Measurements from ENCODE around the gene SLC24A2. TPM values are rescaled to one million over a fixed set of nuclear protein-coding genes. Genes with fewer than 3 reads are reported as not detected.

The SLC24A2 gene
- total RNA-seq, 1 experiment from 2014 or later, result not detected

DNA sequence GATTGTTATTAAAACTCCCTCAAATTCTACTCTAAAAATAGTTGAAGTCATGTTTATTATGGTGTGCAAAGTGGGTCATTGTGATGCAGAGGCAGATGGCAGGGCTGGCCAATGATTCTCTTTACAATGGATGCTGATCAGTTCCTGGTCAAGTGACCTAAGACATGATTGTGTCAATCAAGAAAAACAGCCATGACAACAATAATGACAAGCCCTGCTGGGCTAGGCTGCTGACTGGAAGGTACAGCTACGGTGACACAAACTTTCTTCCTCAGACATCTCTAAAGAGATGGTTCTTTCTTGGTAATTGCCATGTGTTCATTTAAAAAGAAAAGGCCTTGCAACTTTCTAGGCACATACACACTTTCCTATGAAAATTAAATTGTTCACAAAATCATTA, 3.6 kb downstream of the SLC24A2 start:
- ChIA-PET CTCF (no interaction called here), POLR2A (no interaction called here)
- BruUV-seq (replicated peaks), result no TSS peak
- no peaks in the 10 kb centered on the region for H3K27me3 ChIP-seq (ENCODE audit: control insufficient read depth, insufficient read depth, low read length)
- H3K9me3 ChIP-seq (ENCODE audit: control insufficient read depth, insufficient read depth, low read depth, low read length), result no peaks in the 10 kb centered on the region
- H3K4me1 ChIP-seq (ENCODE audit: control insufficient read depth, insufficient read depth, low read length), result no peaks in the 10 kb centered on the region
- no peaks in the 10 kb centered on the region for H3K36me3 ChIP-seq (ENCODE audit: control insufficient read depth, insufficient read depth, low read length)
- TF ChIP-seq SIN3A (IDR thresholded peaks at IDR 0.05; ENCODE audit: borderline replicate concordance, insufficient read depth, low read depth, low read length) (no peak), TCF7L2 (IDR thresholded peaks at IDR 0.05; ENCODE audit: low read depth, low read length) (no peak), POLR2AphosphoS5 (IDR thresholded peaks at IDR 0.05; ENCODE audit: low read depth, low read length) (no peak)
- TF ChIP-seq, protein P1, sequence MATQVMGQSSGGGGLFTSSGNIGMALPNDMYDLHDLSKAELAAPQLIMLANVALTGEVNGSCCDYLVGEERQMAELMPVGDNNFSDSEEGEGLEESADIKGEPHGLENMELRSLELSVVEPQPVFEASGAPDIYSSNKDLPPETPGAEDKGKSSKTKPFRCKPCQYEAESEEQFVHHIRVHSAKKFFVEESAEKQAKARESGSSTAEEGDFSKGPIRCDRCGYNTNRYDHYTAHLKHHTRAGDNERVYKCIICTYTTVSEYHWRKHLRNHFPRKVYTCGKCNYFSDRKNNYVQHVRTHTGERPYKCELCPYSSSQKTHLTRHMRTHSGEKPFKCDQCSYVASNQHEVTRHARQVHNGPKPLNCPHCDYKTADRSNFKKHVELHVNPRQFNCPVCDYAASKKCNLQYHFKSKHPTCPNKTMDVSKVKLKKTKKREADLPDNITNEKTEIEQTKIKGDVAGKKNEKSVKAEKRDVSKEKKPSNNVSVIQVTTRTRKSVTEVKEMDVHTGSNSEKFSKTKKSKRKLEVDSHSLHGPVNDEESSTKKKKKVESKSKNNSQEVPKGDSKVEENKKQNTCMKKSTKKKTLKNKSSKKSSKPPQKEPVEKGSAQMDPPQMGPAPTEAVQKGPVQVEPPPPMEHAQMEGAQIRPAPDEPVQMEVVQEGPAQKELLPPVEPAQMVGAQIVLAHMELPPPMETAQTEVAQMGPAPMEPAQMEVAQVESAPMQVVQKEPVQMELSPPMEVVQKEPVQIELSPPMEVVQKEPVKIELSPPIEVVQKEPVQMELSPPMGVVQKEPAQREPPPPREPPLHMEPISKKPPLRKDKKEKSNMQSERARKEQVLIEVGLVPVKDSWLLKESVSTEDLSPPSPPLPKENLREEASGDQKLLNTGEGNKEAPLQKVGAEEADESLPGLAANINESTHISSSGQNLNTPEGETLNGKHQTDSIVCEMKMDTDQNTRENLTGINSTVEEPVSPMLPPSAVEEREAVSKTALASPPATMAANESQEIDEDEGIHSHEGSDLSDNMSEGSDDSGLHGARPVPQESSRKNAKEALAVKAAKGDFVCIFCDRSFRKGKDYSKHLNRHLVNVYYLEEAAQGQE (IDR thresholded peaks at IDR 0.05; ENCODE audit: insufficient read depth in 1 of 2, low read depth in 2 of 2, low read length in 1 of 2), result no peak
- TF ChIP-seq, protein P2, sequence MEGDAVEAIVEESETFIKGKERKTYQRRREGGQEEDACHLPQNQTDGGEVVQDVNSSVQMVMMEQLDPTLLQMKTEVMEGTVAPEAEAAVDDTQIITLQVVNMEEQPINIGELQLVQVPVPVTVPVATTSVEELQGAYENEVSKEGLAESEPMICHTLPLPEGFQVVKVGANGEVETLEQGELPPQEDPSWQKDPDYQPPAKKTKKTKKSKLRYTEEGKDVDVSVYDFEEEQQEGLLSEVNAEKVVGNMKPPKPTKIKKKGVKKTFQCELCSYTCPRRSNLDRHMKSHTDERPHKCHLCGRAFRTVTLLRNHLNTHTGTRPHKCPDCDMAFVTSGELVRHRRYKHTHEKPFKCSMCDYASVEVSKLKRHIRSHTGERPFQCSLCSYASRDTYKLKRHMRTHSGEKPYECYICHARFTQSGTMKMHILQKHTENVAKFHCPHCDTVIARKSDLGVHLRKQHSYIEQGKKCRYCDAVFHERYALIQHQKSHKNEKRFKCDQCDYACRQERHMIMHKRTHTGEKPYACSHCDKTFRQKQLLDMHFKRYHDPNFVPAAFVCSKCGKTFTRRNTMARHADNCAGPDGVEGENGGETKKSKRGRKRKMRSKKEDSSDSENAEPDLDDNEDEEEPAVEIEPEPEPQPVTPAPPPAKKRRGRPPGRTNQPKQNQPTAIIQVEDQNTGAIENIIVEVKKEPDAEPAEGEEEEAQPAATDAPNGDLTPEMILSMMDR (IDR thresholded peaks at IDR 0.05), result no peak
- no peak overlapping the region for H3K27ac ChIP-seq (ENCODE audit: low read length)
- DNase-seq (ENCODE audit: low read depth, low spot score) (no peak), ATAC-seq (no peak)
- H3K4me3 ChIP-seq (ENCODE audit: low read depth in 2 of 2, low read length in 2 of 2), result no peak overlapping the region
- intact Hi-C loops (cut with micrococcal nuclease; ENCODE audit: unreplicated experiment), result no loop called here
- in situ Hi-C loops (cut with HindIII; ENCODE audit: low pct_unique_long_range_greater_than_20kb, low sequenced_read_pairs), result no loop called here

DNA sequence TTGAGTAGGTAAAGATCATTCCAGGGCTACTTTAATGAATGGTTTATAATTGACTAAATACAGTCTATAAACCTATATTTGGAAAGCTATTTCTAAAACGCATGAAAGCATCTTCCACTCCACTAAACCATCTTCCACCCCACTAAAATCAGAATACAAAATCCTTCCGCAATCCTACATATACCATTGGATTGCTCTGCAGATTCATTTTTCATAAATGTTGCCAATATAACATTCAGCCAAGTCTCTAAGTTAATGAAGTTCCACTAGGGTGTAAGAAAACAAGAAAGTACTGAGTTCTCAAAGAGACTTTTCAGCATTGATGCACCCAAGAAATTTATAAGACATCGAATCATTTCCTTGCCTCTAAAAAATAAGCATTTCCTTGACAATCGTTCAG, 4.7 kb downstream of the SLC24A2 start:
- no peak overlapping the region for H3K4me3 ChIP-seq (ENCODE audit: low read depth in 2 of 2, low read length in 2 of 2)
- CTCF ChIA-PET, result no interaction called here
- no peak overlapping the region for H3K27ac ChIP-seq (ENCODE audit: low read length)
- ATAC-seq (no peak), DNase-seq (ENCODE audit: low read depth, low spot score) (no peak)
- H3K9me3 ChIP-seq (ENCODE audit: control insufficient read depth, insufficient read depth, low read depth, low read length), result no peaks in the 10 kb centered on the region
- POLR2A ChIA-PET, result no interaction called here
- intact Hi-C loops (cut with micrococcal nuclease; ENCODE audit: unreplicated experiment) (no loop called here), in situ Hi-C loops (cut with HindIII; ENCODE audit: low pct_unique_long_range_greater_than_20kb, low sequenced_read_pairs) (no loop called here)
- H3K27me3 ChIP-seq (ENCODE audit: control insufficient read depth, insufficient read depth, low read length), result no peaks in the 10 kb centered on the region
- no peaks in the 10 kb centered on the region for H3K36me3 ChIP-seq (ENCODE audit: control insufficient read depth, insufficient read depth, low read length)
- H3K4me1 ChIP-seq (ENCODE audit: control insufficient read depth, insufficient read depth, low read length), result no peaks in the 10 kb centered on the region
- TF ChIP-seq SIN3A (IDR thresholded peaks at IDR 0.05; ENCODE audit: borderline replicate concordance, insufficient read depth, low read depth, low read length) (no peak), POLR2AphosphoS5 (IDR thresholded peaks at IDR 0.05; ENCODE audit: low read depth, low read length) (no peak), TCF7L2 (IDR thresholded peaks at IDR 0.05; ENCODE audit: low read depth, low read length) (no peak)
- TF ChIP-seq, protein P1 (IDR thresholded peaks at IDR 0.05; ENCODE audit: insufficient read depth in 1 of 2, low read depth in 2 of 2, low read length in 1 of 2), result no peak
- TF ChIP-seq, protein P2 (IDR thresholded peaks at IDR 0.05), result no peak
- no TSS peak for BruUV-seq (replicated peaks)
